Activated CD4-positive, alpha-beta T cell treated with anti-CD3 and anti-CD28 coated beads, Interleukin-2, Interleukin-4, amounts not matched to agents 100 ng/mL and 50 ng/mL, durations not matched to agents 16 hours and 8 hours (primary cell): ENCODE results near the gene URB1.
A peak's percentile ranks its signal among the peaks of the same experiment; 100 is the strongest.
"Not testable (repeated sequence)": the region's sequence is repeated elsewhere in the genome, so short reads cannot be mapped to it uniquely, and the experiment has no call there.

Experiments used
- DNase-seq: peaks from one replicate; pipeline ENCODE4 v3.0.0-alpha.2; 2020; ENCODE audit warnings: low spot score

URB1 gene

GRCh38 chr21:32285476-32285875, 107.3 kb downstream of the URB1 start:
- DNase-seq = no peak

- DNase-seq = no peak
Measured at GRCh38 chr21:32282992-32283391, 109.8 kb downstream of the URB1 start.

- no peak for DNase-seq
Measured at GRCh38 chr21:32281531-32281930, 111.3 kb downstream of the URB1 start.

- no peak for DNase-seq
Measured at GRCh38 chr21:32279377-32279680, 113.5 kb downstream of the URB1 start.

GRCh38 chr21:32278518-32279376, 114.1 kb downstream of the URB1 start, which contains the start of gene MIS18A:
Gene MIS18A (minus strand): TSS chr21:32279049. CDS start chr21:32279014, 35 bp downstream.
- DNase-seq = peak; percentile 96

- DNase-seq = no peak
Measured at GRCh38 chr21:32278103-32278502, 114.7 kb downstream of the URB1 start.

- DNase-seq = no peak
Measured at GRCh38 chr21:32276671-32277070, 116.1 kb downstream of the URB1 start.

- no peak for DNase-seq
Measured at GRCh38 chr21:32270748-32271147, 122.1 kb downstream of the URB1 start.

- not testable (repeated sequence) for DNase-seq
Measured at GRCh38 chr21:32265321-32265720, 127.5 kb downstream of the URB1 start.

- DNase-seq = no peak
Measured at GRCh38 chr21:32261929-32262328, 130.9 kb downstream of the URB1 start.
